ENCODE results near the gene EHD4. TPM values are rescaled to one million over a fixed set of nuclear protein-coding genes. Genes with fewer than 3 reads are reported as not detected.

Gene EHD4
- total RNA-seq, 3 donors from 2014 or later: 25.7 to 33.8 (median 27.6) TPM

DNA sequence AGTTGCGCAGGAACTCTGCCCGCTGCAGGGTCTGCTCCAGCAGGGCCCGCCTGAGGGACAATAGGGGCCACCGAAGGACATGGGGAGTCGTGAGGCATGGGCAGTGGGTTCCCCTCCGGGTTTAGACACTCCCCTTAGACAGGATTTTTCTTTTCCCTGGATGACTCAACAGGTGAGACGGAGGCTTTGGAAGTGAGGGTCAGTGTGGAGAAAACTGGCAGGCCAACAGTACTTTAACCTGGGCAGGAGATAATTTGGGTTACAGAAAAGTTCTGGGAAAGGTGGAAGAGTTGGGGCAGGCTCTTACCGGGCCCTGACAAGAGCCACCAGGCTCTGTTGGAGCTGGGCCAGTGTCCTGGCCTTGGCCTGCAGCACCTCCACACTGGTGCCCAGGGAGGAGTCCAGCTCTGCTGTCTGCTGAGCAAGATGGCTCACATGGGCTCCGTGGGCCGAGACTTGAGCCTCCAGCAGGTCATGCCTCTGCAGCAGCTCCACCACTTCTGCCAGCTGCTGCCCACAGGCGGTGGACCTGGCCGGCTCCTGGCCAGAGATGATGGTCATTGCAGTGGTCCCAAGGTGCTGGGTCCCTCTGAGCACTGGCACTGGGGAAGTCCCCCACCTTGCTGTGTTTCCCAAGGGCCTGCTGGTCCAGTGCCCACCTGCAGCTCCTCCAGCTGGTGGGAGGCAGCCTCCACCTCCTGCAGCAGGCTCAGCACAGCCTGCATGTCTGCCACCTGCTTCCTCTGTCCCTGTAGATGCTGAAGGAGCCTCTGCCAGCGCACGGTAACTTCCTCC, 89.5 kb downstream of the EHD4 start:
- Mint-ChIP-seq H3K27me3 (ENCODE audit: low read depth) (peaks cover 17% of the 10 kb centered on the region), H3K4me3 (no peak overlapping the region), H3K36me3 (ENCODE audit: insufficient read depth) (no peaks in the 10 kb centered on the region), H3K4me1 (ENCODE audit: low read depth) (peaks cover 5% of the 10 kb centered on the region), H3K9me3 (no peaks in the 10 kb centered on the region)
- ATAC-seq (no peak), DNase-seq (no peak)

DNA sequence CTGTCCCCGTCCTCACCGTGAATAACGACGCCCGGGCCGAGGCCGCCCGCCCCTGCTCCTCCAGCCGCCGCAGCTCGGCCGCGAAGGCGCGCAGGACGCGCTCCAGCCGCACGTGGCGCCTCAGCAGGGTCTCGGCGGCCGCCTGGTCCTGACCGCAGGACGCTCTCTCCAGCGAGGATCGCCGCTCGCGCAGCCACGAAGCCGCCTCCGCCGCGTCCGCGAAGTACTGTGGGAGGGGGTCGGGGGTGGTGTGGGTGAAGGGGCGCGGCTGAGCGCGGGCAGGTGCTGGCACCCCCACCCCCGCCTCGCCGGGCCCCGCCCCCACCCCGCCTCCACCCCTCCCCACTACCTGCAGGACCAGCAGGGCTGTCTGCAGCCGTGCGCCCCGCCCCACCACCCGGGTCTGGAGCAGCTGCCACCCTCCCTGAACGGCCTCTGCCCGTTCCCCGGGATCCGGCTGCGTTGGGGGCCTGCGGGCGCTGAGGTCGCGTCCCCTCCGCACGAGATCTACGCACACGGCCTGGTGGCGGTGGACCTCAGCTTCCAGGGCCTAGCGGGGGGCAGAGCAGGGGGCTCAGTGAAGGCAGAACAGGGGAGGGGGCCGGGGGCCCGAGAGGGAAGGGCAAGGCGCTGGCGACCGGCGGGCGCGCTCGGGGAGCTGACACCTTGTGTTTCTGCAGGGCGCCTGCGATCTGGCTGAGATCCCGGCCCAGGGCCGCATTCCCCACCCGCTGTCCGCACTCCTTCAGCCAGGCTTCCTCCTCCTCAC, 90.3 kb downstream of the EHD4 start:
- no peak overlapping the region for H3K4me3 Mint-ChIP-seq
- DNase-seq (no peak), ATAC-seq (peak; percentile 46 to 53)
- peaks cover 4% of the 10 kb centered on the region for H3K4me1 Mint-ChIP-seq (ENCODE audit: low read depth)
- no peaks in the 10 kb centered on the region for H3K36me3 Mint-ChIP-seq (ENCODE audit: insufficient read depth)
- H3K27me3 Mint-ChIP-seq (ENCODE audit: low read depth): peaks cover 17% of the 10 kb centered on the region
- H3K9me3 Mint-ChIP-seq: no peaks in the 10 kb centered on the region

DNA sequence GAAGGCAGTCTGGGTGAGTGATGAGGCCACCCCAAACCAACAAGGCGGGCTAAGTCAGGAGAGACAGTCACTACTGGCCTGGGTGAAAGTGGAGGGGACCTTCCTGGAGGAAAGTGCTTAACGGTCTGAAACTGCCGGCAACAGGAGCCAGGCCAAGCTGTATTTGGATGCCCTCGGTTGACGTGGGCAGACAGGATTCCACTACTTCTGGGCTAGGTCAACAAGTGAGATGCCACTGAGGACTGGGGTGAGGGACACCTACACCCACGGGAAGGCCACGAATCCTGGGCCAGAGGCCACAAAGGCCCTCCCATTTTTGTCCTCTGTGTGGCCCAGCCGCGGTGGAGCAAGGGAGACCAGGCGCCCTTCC, 90.8 kb downstream of the EHD4 start:
- Mint-ChIP-seq H3K36me3 (ENCODE audit: insufficient read depth) (no peaks in the 10 kb centered on the region), H3K27me3 (ENCODE audit: low read depth) (peaks cover 17% of the 10 kb centered on the region), H3K4me3 (peak overlapping the region; percentile 45), H3K9me3 (no peaks in the 10 kb centered on the region), H3K4me1 (ENCODE audit: low read depth) (peaks cover 4% of the 10 kb centered on the region)
- ATAC-seq (peak in 1 of 2 donors; percentile 7), DNase-seq (no peak)

DNA sequence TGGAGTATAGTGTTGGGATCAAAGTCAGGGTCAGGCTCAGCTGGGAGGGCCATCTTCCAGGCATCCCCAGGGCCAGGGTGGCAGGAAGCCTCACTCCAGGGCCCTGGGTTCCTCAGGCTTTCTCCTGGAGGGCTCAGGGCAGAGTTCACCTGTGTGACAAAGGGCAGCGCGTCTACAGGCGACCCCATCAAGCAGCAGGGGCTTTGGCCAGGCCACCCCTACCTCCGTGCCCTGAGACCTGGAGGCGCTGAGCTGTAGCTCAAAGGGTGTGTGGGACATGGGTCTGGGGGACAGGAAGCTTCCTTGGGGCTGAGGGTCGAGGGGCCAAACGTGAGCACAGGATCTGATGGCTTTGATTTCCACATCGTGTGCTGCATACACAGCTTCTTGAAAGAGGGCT, 91.3 kb downstream of the EHD4 start:
- Mint-ChIP-seq H3K27me3 (ENCODE audit: low read depth) (peaks cover 17% of the 10 kb centered on the region), H3K4me3 (peak overlapping the region; percentile 45), H3K4me1 (ENCODE audit: low read depth) (peaks cover 4% of the 10 kb centered on the region), H3K36me3 (ENCODE audit: insufficient read depth) (no peaks in the 10 kb centered on the region), H3K9me3 (no peaks in the 10 kb centered on the region)
- DNase-seq (no peak), ATAC-seq (no peak)

DNA sequence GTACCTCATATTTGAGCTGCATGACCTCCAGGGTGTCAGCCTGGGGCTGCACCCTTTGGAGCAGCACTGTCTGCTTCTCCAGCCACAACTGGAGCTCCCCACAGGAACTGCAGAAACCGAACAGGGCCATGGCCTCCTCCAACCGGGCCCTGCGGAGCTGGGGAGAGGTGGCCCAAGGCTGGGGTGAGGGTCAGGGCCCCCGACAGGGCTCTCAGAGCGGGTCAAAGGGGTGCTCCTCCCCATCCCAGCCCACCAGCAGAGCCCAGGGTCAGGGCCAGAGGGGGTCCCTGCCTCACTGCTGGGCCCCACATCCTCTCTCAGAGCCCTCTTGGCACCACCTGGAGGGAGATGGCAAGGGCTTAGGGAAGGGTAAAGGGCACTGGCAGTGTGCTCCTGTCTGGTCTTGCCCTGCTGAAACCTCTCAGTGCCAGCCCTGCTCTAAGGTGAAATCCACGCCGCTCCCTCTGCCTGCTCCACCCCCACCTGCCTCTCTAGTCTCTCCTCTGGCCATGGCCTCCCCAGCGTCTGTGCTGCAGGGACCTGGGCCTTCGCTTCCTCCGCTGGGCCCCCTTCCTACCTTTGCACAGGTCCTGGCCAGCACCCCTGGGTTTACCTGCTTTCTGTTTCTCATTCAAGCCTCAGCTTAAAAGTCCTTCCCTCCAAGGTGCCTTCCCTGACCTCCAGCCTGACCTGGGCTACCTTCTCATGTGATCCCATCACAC, 92.0 kb downstream of the EHD4 start:
- Mint-ChIP-seq H3K9me3 (no peaks in the 10 kb centered on the region), H3K4me1 (ENCODE audit: low read depth) (peaks cover 4% of the 10 kb centered on the region), H3K27me3 (ENCODE audit: low read depth) (peaks cover 17% of the 10 kb centered on the region), H3K4me3 (no peak overlapping the region), H3K36me3 (ENCODE audit: insufficient read depth) (no peaks in the 10 kb centered on the region)
- no peak for ATAC-seq
- no peak for DNase-seq

DNA sequence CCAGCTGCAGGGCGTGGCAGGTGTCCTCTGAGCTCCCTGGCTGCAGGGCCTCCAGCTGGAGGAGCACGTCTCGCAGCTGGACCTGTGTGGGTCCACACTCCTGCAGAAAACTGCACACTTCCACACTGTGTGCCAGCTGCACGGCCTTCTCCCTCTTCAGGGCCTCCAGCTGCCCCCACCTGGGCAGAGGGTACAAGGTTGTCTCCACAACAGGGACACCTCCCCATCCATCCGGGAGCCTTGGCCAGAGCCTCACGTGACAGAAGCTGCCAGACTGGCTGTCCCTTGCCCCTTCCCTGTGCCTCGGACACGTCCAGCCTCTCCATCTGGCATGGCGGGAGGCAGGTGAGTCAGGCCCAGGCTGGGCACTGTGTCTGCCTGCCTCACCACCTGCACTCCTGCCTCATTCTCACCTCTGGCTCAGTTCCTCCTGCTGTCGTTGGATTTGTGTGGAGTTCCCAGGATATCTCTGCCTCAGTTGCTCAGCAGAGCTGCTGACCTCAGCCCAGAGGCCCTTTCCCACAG, 93.0 kb downstream of the EHD4 start:
- Mint-ChIP-seq H3K4me3 (no peak overlapping the region), H3K27me3 (ENCODE audit: low read depth) (peaks cover 16% of the 10 kb centered on the region), H3K4me1 (ENCODE audit: low read depth) (peaks cover 4% of the 10 kb centered on the region), H3K36me3 (ENCODE audit: insufficient read depth) (no peaks in the 10 kb centered on the region), H3K9me3 (no peaks in the 10 kb centered on the region)
- DNase-seq (no peak), ATAC-seq (no peak)

DNA sequence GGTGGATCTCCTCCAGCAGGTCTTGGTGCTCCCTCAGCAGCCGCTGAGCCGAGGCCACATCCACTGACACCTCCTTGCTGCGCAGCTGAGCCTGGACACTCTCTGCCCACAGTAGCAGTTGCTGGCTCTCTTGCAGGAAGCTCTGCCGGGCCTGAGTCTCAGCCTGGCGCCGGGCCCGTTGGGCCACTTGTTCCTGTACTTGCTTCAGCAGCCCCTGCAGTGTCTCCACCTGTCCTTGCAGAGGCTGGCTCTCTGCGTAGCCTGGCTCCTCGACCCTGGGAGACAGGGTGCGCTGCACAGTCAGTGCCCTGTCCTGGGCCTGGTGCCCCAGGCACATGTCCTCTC, 94.0 kb downstream of the EHD4 start:
- ATAC-seq (no peak), DNase-seq (no peak)
- peaks cover 15% of the 10 kb centered on the region for H3K27me3 Mint-ChIP-seq (ENCODE audit: low read depth)
- no peak overlapping the region for H3K4me3 Mint-ChIP-seq
- peaks cover 4% of the 10 kb centered on the region for H3K4me1 Mint-ChIP-seq (ENCODE audit: low read depth)
- no peaks in the 10 kb centered on the region for H3K9me3 Mint-ChIP-seq
- H3K36me3 Mint-ChIP-seq (ENCODE audit: insufficient read depth): no peaks in the 10 kb centered on the region

DNA sequence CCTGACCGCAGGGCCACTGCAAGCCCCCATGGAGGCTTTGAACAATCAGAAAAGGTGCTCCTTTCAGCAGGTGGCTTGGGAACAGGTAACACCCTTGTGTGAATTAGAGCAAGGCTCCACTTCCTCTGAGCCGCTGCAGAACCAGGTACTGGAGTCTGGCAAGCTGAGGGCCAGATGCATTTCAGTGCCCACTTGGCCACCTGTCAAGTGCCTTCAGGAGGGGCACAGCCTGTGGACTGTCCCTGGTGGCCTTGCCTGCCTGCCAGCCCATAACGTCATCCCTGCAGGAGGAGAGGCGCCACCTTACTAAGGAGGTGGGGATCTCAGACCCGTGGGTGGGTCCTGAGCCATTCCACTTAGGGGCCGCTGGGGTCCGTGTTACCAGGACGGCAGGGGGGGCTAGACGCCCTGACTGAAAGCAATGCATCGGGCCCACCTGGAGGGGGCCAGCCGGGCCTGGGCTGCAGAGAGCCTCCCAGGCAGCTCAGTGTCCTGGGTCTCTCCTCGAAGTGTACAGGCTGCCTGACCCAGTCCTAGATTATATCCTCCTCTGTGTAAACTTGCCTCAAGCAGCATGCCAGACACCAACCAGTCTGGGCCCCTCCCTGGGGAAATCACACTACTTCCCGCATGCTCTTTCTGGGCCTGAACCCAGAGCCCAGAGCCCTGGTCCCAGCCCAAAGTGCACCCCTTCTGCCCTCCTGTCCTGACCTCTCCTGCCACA, 94.6 kb downstream of the EHD4 start:
- Mint-ChIP-seq H3K27me3 (ENCODE audit: low read depth) (peaks cover 15% of the 10 kb centered on the region), H3K36me3 (ENCODE audit: insufficient read depth) (no peaks in the 10 kb centered on the region), H3K4me1 (ENCODE audit: low read depth) (peaks cover 4% of the 10 kb centered on the region), H3K9me3 (no peaks in the 10 kb centered on the region), H3K4me3 (no peak overlapping the region)
- DNase-seq (no peak), ATAC-seq (no peak)

- no peak for ATAC-seq
- Mint-ChIP-seq H3K4me3 (no peak overlapping the region), H3K27me3 (ENCODE audit: low read depth) (peaks cover 15% of the 10 kb centered on the region), H3K9me3 (no peaks in the 10 kb centered on the region), H3K36me3 (ENCODE audit: insufficient read depth) (no peaks in the 10 kb centered on the region), H3K4me1 (ENCODE audit: low read depth) (peaks cover 4% of the 10 kb centered on the region)
- DNase-seq: no peak
Observed at GRCh38 chr15:41876689-41877088, 95.7 kb downstream of the EHD4 start.

DNA sequence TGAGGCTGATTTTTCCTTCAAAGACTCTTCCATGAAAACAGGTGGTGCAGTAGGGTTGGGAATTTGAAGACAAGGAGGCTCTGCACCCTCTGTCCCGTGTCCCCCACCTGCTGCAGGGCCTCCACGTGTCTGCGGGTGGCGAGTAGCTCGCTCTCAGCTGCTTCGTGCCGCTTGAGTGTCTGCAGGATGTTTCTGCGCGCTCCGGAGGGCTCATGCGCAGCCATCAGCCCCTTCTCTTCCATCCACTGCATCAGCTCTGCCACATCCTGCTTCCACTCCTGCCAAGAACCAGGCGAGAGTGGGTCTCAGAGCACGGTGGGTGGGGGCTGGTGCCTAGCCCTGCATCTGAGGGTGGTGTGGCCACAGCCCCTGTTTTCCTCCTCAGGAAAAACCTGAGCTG, 96.3 kb downstream of the EHD4 start:
- H3K9me3 Mint-ChIP-seq: no peaks in the 10 kb centered on the region

GRCh38 chr15:41874736-41875135, 97.6 kb downstream of the EHD4 start:
- H3K4me1 Mint-ChIP-seq (ENCODE audit: low read depth): peaks cover 6% of the 10 kb centered on the region
- no peak overlapping the region for H3K4me3 Mint-ChIP-seq
- DNase-seq: no peak
- peaks cover 3% of the 10 kb centered on the region for H3K27me3 Mint-ChIP-seq (ENCODE audit: low read depth)
- H3K9me3 Mint-ChIP-seq: no peaks in the 10 kb centered on the region
- no peak for ATAC-seq
- no peaks in the 10 kb centered on the region for H3K36me3 Mint-ChIP-seq (ENCODE audit: insufficient read depth)

More for the DNA sequence above, 96.3 kb downstream of the EHD4 start:
- H3K36me3 Mint-ChIP-seq (ENCODE audit: insufficient read depth): no peaks in the 10 kb centered on the region
- H3K4me1 Mint-ChIP-seq (ENCODE audit: low read depth): peaks cover under 1% of the 10 kb centered on the region
- no peak for ATAC-seq
- no peak for DNase-seq
- H3K4me3 Mint-ChIP-seq: no peak overlapping the region
- H3K27me3 Mint-ChIP-seq (ENCODE audit: low read depth): peaks cover 9% of the 10 kb centered on the region

DNA sequence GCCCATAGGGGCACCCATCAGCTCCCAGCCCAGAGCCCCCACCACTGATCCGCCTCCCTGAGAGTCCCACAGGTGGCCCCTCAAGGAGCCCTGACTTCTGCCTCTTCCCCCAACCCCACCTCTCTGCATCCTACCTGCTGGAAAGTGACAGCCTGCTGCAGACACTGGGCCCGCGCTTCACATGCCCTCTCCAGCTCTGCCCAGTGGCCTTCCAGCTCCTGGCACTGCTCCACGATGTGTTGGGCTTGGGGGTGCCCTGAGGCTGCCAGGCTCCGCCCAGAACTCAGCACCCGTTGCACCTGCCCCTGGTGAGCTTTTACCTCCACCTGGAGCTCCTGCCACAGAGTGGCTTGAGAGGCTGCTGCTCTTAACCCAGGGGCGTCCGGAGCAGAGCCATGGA, 98.6 kb downstream of the EHD4 start:
- no peaks in the 10 kb centered on the region for H3K36me3 Mint-ChIP-seq (ENCODE audit: insufficient read depth)
- no peaks in the 10 kb centered on the region for H3K27me3 Mint-ChIP-seq (ENCODE audit: low read depth)
- H3K9me3 Mint-ChIP-seq: no peaks in the 10 kb centered on the region
- ATAC-seq (no peak), DNase-seq (no peak)
- no peak overlapping the region for H3K4me3 Mint-ChIP-seq
- peaks cover 6% of the 10 kb centered on the region for H3K4me1 Mint-ChIP-seq (ENCODE audit: low read depth)

DNA sequence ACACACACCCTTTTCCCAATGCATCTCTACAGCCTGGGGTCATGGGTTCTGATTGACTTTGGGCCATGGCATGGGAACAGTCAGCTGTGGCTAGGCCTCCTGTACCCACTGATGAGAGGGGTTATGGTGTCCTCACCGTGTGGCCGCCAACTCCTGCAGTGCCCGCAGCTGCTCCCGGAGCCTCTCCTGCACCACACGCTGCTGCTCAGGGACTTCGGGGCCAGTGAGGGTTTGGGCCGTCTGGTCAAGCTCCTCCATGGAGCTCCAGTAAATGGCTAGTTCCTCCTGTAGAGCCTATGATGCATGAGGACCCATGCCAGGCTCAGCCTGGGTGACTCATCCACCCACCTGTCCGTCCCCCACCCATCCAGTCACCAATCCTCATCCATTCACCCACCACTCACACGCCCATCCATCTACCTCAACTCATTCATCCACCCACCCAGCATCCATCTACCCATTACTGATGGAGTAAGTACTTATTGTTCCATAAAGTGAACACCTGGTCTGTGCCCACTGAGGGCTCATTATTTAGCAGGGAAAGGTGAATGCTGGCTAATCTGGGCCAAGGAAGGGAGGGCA, 100.1 kb downstream of the EHD4 start:
- no peaks in the 10 kb centered on the region for H3K36me3 Mint-ChIP-seq (ENCODE audit: insufficient read depth)
- H3K27me3 Mint-ChIP-seq (ENCODE audit: low read depth): no peaks in the 10 kb centered on the region
- no peaks in the 10 kb centered on the region for H3K9me3 Mint-ChIP-seq
- ATAC-seq (no peak), DNase-seq (no peak)
- H3K4me1 Mint-ChIP-seq (ENCODE audit: low read depth): peaks cover 6% of the 10 kb centered on the region
- no peak overlapping the region for H3K4me3 Mint-ChIP-seq
